HepG2 (cell line): ENCODE results near the gene CD83.

Experiments used
- EZH2 ChIP-seq: conservative IDR thresholded peaks from 2 replicates; pipeline ENCODE4 v1.6.1; 2012; ENCODE audit warnings: mild to moderate bottlenecking, low read depth, low read length, moderate library complexity
- NR2C2 ChIP-seq: sonication (generic); formaldehyde crosslinking; IDR thresholded peaks from 2 replicates; pipeline ENCODE4 v1.4.0; 2020; ENCODE audit warnings: missing genetic modification reagents, mild to moderate bottlenecking, moderate library complexity, borderline replicate concordance
- ZFX ChIP-seq: sonication (generic); formaldehyde crosslinking; IDR thresholded peaks from 2 replicates; pipeline ENCODE4 v1.4.0; 2020; ENCODE audit warnings: mild to moderate bottlenecking, low read depth, missing genetic modification reagents, moderate library complexity
- TF ChIP-seq, protein P1 (sequence below): sonication (generic); formaldehyde crosslinking; IDR thresholded peaks from 2 replicates; pipeline ENCODE4 v1.5.0; 2020; ENCODE audit warnings: mild to moderate bottlenecking, missing genetic modification reagents, moderate library complexity

GRCh38 chr6:14174226-14174625, 56.7 kb downstream of the CD83 start:
- TF ChIP-seq ZFX (CRISPR knock-in tag) (no peak), NR2C2 (no peak), EZH2 (no peak)
- TF ChIP-seq, protein P1, sequence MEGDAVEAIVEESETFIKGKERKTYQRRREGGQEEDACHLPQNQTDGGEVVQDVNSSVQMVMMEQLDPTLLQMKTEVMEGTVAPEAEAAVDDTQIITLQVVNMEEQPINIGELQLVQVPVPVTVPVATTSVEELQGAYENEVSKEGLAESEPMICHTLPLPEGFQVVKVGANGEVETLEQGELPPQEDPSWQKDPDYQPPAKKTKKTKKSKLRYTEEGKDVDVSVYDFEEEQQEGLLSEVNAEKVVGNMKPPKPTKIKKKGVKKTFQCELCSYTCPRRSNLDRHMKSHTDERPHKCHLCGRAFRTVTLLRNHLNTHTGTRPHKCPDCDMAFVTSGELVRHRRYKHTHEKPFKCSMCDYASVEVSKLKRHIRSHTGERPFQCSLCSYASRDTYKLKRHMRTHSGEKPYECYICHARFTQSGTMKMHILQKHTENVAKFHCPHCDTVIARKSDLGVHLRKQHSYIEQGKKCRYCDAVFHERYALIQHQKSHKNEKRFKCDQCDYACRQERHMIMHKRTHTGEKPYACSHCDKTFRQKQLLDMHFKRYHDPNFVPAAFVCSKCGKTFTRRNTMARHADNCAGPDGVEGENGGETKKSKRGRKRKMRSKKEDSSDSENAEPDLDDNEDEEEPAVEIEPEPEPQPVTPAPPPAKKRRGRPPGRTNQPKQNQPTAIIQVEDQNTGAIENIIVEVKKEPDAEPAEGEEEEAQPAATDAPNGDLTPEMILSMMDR (CRISPR knock-in tag) = no peak
